GM21515 (cell line): ENCODE measurements around the gene KIAA0513.

Experiments
- ATAC-seq: cut with Tn5 transposase; IDR thresholded peaks from one replicate; pipeline ENCODE4 v1.9.1; 2021; ENCODE audit not compliant: unreplicated experiment

The KIAA0513 gene

GRCh38 chr16:85129876-85130704 is 102.5 kb downstream of the KIAA0513 start:
- ATAC-seq, result no peak

GRCh38 chr16:85130705-85131028 is 103.1 kb downstream of the KIAA0513 start:
- ATAC-seq, result no peak

- no peak for ATAC-seq
Measured at GRCh38 chr16:85132456-85133289, 105.1 kb downstream of the KIAA0513 start.

GRCh38 chr16:85133290-85133599 is 105.7 kb downstream of the KIAA0513 start:
- ATAC-seq, result no peak

GRCh38 chr16:85134076-85134788 is 106.6 kb downstream of the KIAA0513 start:
- ATAC-seq, result no peak

GRCh38 chr16:85134789-85135142 is 107.2 kb downstream of the KIAA0513 start:
- no peak for ATAC-seq

- no peak for ATAC-seq
Measured at GRCh38 chr16:85136213-85136701, 108.7 kb downstream of the KIAA0513 start.

GRCh38 chr16:85136702-85137322 is 109.2 kb downstream of the KIAA0513 start:
- no peak for ATAC-seq

- ATAC-seq, result no peak
Measured at GRCh38 chr16:85137323-85138072, 109.9 kb downstream of the KIAA0513 start.

- no peak for ATAC-seq
Measured at GRCh38 chr16:85138073-85138824, 110.7 kb downstream of the KIAA0513 start.

- ATAC-seq, result no peak
Measured at GRCh38 chr16:85138825-85139627, 111.4 kb downstream of the KIAA0513 start.

GRCh38 chr16:85139881-85140339 is 112.3 kb downstream of the KIAA0513 start:
- no peak for ATAC-seq

GRCh38 chr16:85140455-85141012 is 112.9 kb downstream of the KIAA0513 start:
- ATAC-seq, result no peak

GRCh38 chr16:85141491-85142128 is 114.0 kb downstream of the KIAA0513 start:
- no peak for ATAC-seq

- ATAC-seq, result no peak
Measured at GRCh38 chr16:85142129-85142513, 114.5 kb downstream of the KIAA0513 start.

GRCh38 chr16:85142771-85143211 is 115.2 kb downstream of the KIAA0513 start:
- no peak for ATAC-seq
